Endodermal cell (in vitro differentiated cells): ENCODE data around the gene ANKRD23. TPM values are rescaled to one million over a fixed set of nuclear protein-coding genes. Genes with fewer than 3 reads are reported as not detected.
A peak's percentile ranks its signal among the peaks of the same experiment; 100 is the strongest.

Source experiments
- DNase-seq: peaks from one replicate; pipeline ENCODE4 v3.0.0-alpha.2; 2017
- H3K27ac ChIP-seq: 2 replicates; pipeline ENCODE4 v1.5.1; 2013; ENCODE audit warnings: mild to moderate bottlenecking, low read depth, low read length, moderate library complexity
- H3K27me3 ChIP-seq: 2 replicates; pipeline ENCODE4 v1.6.1; 2013; ENCODE audit warnings: mild to moderate bottlenecking, low read length, moderate library complexity; ENCODE audit not compliant: insufficient read depth, control insufficient read depth, poor library complexity, severe bottlenecking
- H3K36me3 ChIP-seq: 2 replicates; pipeline ENCODE4 v1.7.0; 2013; ENCODE audit warnings: mild to moderate bottlenecking, low read length, moderate library complexity; ENCODE audit not compliant: control insufficient read depth, insufficient read depth
- H3K4me1 ChIP-seq: one replicate; pipeline ENCODE4 v1.7.0; 2013; ENCODE audit warnings: low read length; ENCODE audit not compliant: control insufficient read depth, insufficient read depth
- H3K4me3 ChIP-seq: 2 replicates; pipeline ENCODE4 v1.5.1; 2013; ENCODE audit warnings: mild to moderate bottlenecking, low read length, moderate library complexity
- H3K9ac ChIP-seq: 2 replicates; pipeline ENCODE4 v1.6.1; 2013; ENCODE audit warnings: mild to moderate bottlenecking, low read length, moderate library complexity; ENCODE audit not compliant: poor library complexity, severe bottlenecking; ENCODE audit errors: extremely low read depth
- H3K9me3 ChIP-seq: 2 replicates; pipeline ENCODE4 v1.6.1; 2013; ENCODE audit warnings: mild to moderate bottlenecking, low read length, moderate library complexity; ENCODE audit not compliant: control insufficient read depth
- H3K27ac Mint-ChIP-seq: 2 replicates; pipeline ENCODE4 v1.8.0; 2020; ENCODE audit warnings: mixed read lengths
- H3K27me3 Mint-ChIP-seq: 2 replicates; pipeline ENCODE4 v1.8.0; 2021; ENCODE audit warnings: mild to moderate bottlenecking, mixed read lengths; ENCODE audit not compliant: insufficient read depth
- H3K36me3 Mint-ChIP-seq: 2 replicates; pipeline ENCODE4 v1.8.0; 2020; ENCODE audit warnings: low read depth, mixed read lengths
- H3K4me1 Mint-ChIP-seq: 2 replicates; pipeline ENCODE4 v1.8.0; 2020; ENCODE audit warnings: mixed read lengths
- H3K4me3 Mint-ChIP-seq: 2 replicates; pipeline ENCODE4 v1.8.0; 2020; ENCODE audit warnings: mild to moderate bottlenecking, moderate library complexity, mixed read lengths
- H3K9me3 Mint-ChIP-seq: 2 replicates; pipeline ENCODE4 v1.8.0; 2020; ENCODE audit warnings: mild to moderate bottlenecking, mixed read lengths
- CTCF ChIP-seq: fragments of 200-600 bp; sonication (generic); conservative IDR thresholded peaks from 2 replicates; pipeline ENCODE4 v1.5.0; 2021; ENCODE audit warnings: antibody characterized with exemption, mild to moderate bottlenecking
- WGBS, 2 experiments: methylation state at CpG; one replicate each; pipeline versions ENCODE4 v1.1.5 to v1.1.7; 2013; ENCODE audit warnings: missing lambda C conversion rate in 2 of 2, mixed read lengths in 1 of 2; ENCODE audit not compliant: insufficient coverage in 1 of 2, insufficient read length in 1 of 2; 5-methylcytosine and 5-hydroxymethylcytosine counted together
- total RNA-seq, 2 donors: library from RNA; stranded (reverse); fragmentation: NEBNext Ultra II Directional in 1 of 2; extraction: Animal tissue kit (Norgen Biotek cat#: 25700) in 1 of 2; gene quantifications; 2 replicates in 1 of 2; 3 replicates in 1 of 2; pipeline ENCODE4 v1.2.1, GENCODE V29; 2021

ANKRD23 gene
- total RNA-seq, 2 donors from 2014 or later, result 2.6 to 3.6 TPM

GRCh38 chr2:96861074-96861473 is 17.3 kb upstream of the ANKRD23 start:
- no peak for TF ChIP-seq CTCF
- H3K9me3 Mint-ChIP-seq, result no peaks in the 10 kb centered on the region
- H3K4me3 ChIP-seq, result no peak overlapping the region
- peaks cover 50% of the 10 kb centered on the region for H3K36me3 ChIP-seq
- peaks cover 38% of the 10 kb centered on the region for H3K36me3 Mint-ChIP-seq
- H3K9me3 ChIP-seq, result no peaks in the 10 kb centered on the region
- H3K4me3 Mint-ChIP-seq, result no peak overlapping the region
- peak; percentile 45 for DNase-seq
- no peak overlapping the region for H3K9ac ChIP-seq
- H3K27me3 Mint-ChIP-seq, result no peaks in the 10 kb centered on the region
- peaks cover 5% of the 10 kb centered on the region for H3K4me1 ChIP-seq
- H3K27ac ChIP-seq, result no peak overlapping the region
- no peaks in the 10 kb centered on the region for H3K27me3 ChIP-seq
- WGBS, 2 experiments, result 94 to 97% methylated on average over 7 to 17 of the region's 17 CpGs
- H3K4me1 Mint-ChIP-seq, result peaks cover 17% of the 10 kb centered on the region
- H3K27ac Mint-ChIP-seq, result no peak overlapping the region

GRCh38 chr2:96860065-96861029 is 16.5 kb upstream of the ANKRD23 start:
- Mint-ChIP-seq H3K4me1 (peaks cover 17% of the 10 kb centered on the region), H3K27ac (peak overlapping the region; percentile 33), H3K9me3 (no peaks in the 10 kb centered on the region), H3K36me3 (peaks cover 32% of the 10 kb centered on the region), H3K27me3 (no peaks in the 10 kb centered on the region), H3K4me3 (no peak overlapping the region)
- Histone ChIP-seq H3K27me3 (no peaks in the 10 kb centered on the region), H3K36me3 (peaks cover 43% of the 10 kb centered on the region), H3K9ac (no peak overlapping the region), H3K4me3 (no peak overlapping the region), H3K9me3 (no peaks in the 10 kb centered on the region), H3K4me1 (peaks cover 5% of the 10 kb centered on the region), H3K27ac (no peak overlapping the region)
- WGBS, 2 experiments, result 91 to 93% methylated on average over 17 to 38 of the region's 38 CpGs
- peak; percentile 49 for DNase-seq
- TF ChIP-seq CTCF, result no peak

- Histone ChIP-seq H3K9me3 (no peaks in the 10 kb centered on the region), H3K4me1 (peaks cover 5% of the 10 kb centered on the region), H3K27me3 (no peaks in the 10 kb centered on the region), H3K4me3 (no peak overlapping the region), H3K9ac (no peak overlapping the region), H3K27ac (no peak overlapping the region), H3K36me3 (peaks cover 37% of the 10 kb centered on the region)
- no peak overlapping the region for H3K4me3 Mint-ChIP-seq
- peaks cover 17% of the 10 kb centered on the region for H3K4me1 Mint-ChIP-seq
- H3K27me3 Mint-ChIP-seq, result no peaks in the 10 kb centered on the region
- peak overlapping the region; percentile 91 for H3K27ac Mint-ChIP-seq
- DNase-seq, result no peak
- H3K36me3 Mint-ChIP-seq, result peaks cover 27% of the 10 kb centered on the region
- WGBS, 2 experiments, result 92 to 93% methylated on average over 2 to 4 of the region's 4 CpGs
- no peak for TF ChIP-seq CTCF
- no peaks in the 10 kb centered on the region for H3K9me3 Mint-ChIP-seq
Measured at GRCh38 chr2:96859681-96860064, 15.9 kb upstream of the ANKRD23 start.
